ENCODE measurements around the gene LSMEM2. TPM values are rescaled to one million over a fixed set of nuclear protein-coding genes. Genes with fewer than 3 reads are reported as not detected.
A peak's percentile ranks its signal among the peaks of the same experiment; 100 is the strongest.

Gene LSMEM2
- total and polyA plus RNA-seq, 2 of the 8 experiments (the other 6 are each of a cell fraction or from before 2014, with no cell fraction given): 0.58 to 0.68 TPM

GRCh38 chr3:50229490-50229889 is 49.4 kb upstream of the LSMEM2 start:
- DNase-seq (ENCODE audit: low read depth in 1 of 2, low spot score in 2 of 2) (no peak), FAIRE-seq (no peak)
- Histone ChIP-seq H3K79me2 (ENCODE audit: control insufficient read depth in 1 of 2, insufficient read depth in 2 of 2, low read length in 2 of 2) (no peaks in the 10 kb centered on the region), H4K8ac (ENCODE audit: extremely low read depth, insufficient read depth, low read length) (no peak overlapping the region), H2BK12ac (ENCODE audit: low read depth, low read length) (no peak overlapping the region), H3K9me3 (ENCODE audit: insufficient read depth in 2 of 2, low read depth in 1 of 2, low read length in 1 of 2) (no peaks in the 10 kb centered on the region), H2BK5ac (ENCODE audit: low read depth, low read length) (0 out of 2 replicates have a peak overlapping the region, but pooled peaks have one; percentile 46), H3K4me3 (ENCODE audit: extremely low read depth in 1 of 4, insufficient read depth in 2 of 4, low read depth in 3 of 4, low read length in 4 of 4) (no peak overlapping the region), H3K14ac (ENCODE audit: insufficient read length) (no peak overlapping the region), H3K4me1 (replicated peaks in 1 of 4; ENCODE audit: control insufficient read depth in 3 of 4, insufficient read depth in 4 of 4, low read length in 3 of 4) (peaks cover 0 to 20% (median 8%) of the 10 kb centered on the region in 4 experiments; a peak in 6 of 7 replicates), H3K27me3 (replicated peaks in 1 of 4; ENCODE audit: control insufficient read depth in 3 of 4, extremely low read depth in 1 of 4, insufficient read depth in 3 of 4, low read length in 3 of 4) (peaks cover 0 to 3% (median 1%) of the 10 kb centered on the region in 4 experiments; a peak in 4 of 7 replicates), H3K9ac (replicated peaks in 1 of 4; ENCODE audit: extremely low read depth in 1 of 4, low read depth in 3 of 4, low read length in 3 of 4) (no peak overlapping the region), H3K27ac (ENCODE audit: low read depth, low read length) (no peak overlapping the region), H3K4me2 (ENCODE audit: insufficient read depth in 1 of 2, low read depth in 2 of 2, low read length in 2 of 2) (no peak overlapping the region; a peak in 1 of 4 replicates), H2BK20ac (ENCODE audit: low read length) (no peak overlapping the region), H3K4ac (replicated peaks; ENCODE audit: insufficient read length, low read depth, low read length) (no peak overlapping the region), H3K23ac (ENCODE audit: insufficient read length) (no peak overlapping the region), H3K56ac (replicated peaks; ENCODE audit: insufficient read length, low read depth, low read length) (no peak overlapping the region), H3K36me3 (ENCODE audit: control insufficient read depth in 2 of 4, insufficient read depth in 4 of 4, low read length in 3 of 4) (no peaks in the 10 kb centered on the region), H4K91ac (replicated peaks; ENCODE audit: insufficient read length, low read length) (no peak overlapping the region), H4K20me1 (replicated peaks in 1 of 2; ENCODE audit: control insufficient read depth in 1 of 2, insufficient read depth in 2 of 2, low read length in 2 of 2) (peaks cover 0 to 3% of the 10 kb centered on the region in 2 experiments), H2BK15ac (ENCODE audit: low read length) (no peak overlapping the region), H4K5ac (ENCODE audit: insufficient read length, low read depth, low read length) (no peak overlapping the region), H3K23me2 (ENCODE audit: low read depth, low read length) (peaks cover 13% of the 10 kb centered on the region; the same call in 1 of the 2 replicates), H2AFZ (ENCODE audit: low read length) (no peak overlapping the region), H2AK5ac (ENCODE audit: low read depth, low read length) (no peak overlapping the region; the same call in 1 of the 2 replicates), H2BK120ac (replicated peaks; ENCODE audit: low read depth, low read length) (no peak overlapping the region), H3K18ac (ENCODE audit: extremely low read depth, low read length) (no peak overlapping the region; the same call in 1 of the 2 replicates), H3K79me1 (ENCODE audit: low read depth, low read length) (no peaks in the 10 kb centered on the region)
- CTCF ChIA-PET (ENCODE audit: partially characterized antibody): interaction anchor here (1.0 to 48.1 kb wide), 6 partner anchors 12 to 107 kb away, joined by 4 to 2149 read pairs (median 320); partner anchors contain the start of genes GNAI2, GNAT1, LSMEM2 and SEMA3B
- POLR2A ChIA-PET (ENCODE audit: partially characterized antibody): interaction anchor here (1.0 to 6.5 kb wide), 9 partner anchors 8 to 35 kb away, joined by 3 to 41 read pairs (median 11); partner anchors contain the start of gene GNAI2
- 85% methylated on average over 3 of the region's 3 CpGs; no CpG with 5 or more reads in 1 of the 2 experiments for WGBS, 2 experiments (ENCODE audit: extremely low coverage in 1 of 2, insufficient coverage in 1 of 2, insufficient read length in 1 of 2, insufficient replicate concordance in 2 of 2, low coverage in 1 of 2, low lambda C conversion rate in 2 of 2, missing lambda C conversion rate in 1 of 2)
- TF ChIP-seq RAD21 (IDR thresholded peaks at IDR 0.05 in 1 of 2, conservative IDR thresholded peaks at IDR 0.05 in 1 of 2; ENCODE audit: low read depth in 2 of 2, low read length in 2 of 2): no peak
- no peak for TF ChIP-seq MAFK (IDR thresholded peaks at IDR 0.05; ENCODE audit: low read depth, low read length)
- no peak for TF ChIP-seq SRF (IDR thresholded peaks at IDR 0.05; ENCODE audit: low read depth, low read length)
- no peak for TF ChIP-seq EZH2 (IDR thresholded peaks at IDR 0.05; ENCODE audit: low read depth, low read length, severe bottlenecking)
- no peak for TF ChIP-seq KDM4A (IDR thresholded peaks at IDR 0.05; ENCODE audit: low read depth, low read length, severe bottlenecking)
- TF ChIP-seq, protein P1, sequence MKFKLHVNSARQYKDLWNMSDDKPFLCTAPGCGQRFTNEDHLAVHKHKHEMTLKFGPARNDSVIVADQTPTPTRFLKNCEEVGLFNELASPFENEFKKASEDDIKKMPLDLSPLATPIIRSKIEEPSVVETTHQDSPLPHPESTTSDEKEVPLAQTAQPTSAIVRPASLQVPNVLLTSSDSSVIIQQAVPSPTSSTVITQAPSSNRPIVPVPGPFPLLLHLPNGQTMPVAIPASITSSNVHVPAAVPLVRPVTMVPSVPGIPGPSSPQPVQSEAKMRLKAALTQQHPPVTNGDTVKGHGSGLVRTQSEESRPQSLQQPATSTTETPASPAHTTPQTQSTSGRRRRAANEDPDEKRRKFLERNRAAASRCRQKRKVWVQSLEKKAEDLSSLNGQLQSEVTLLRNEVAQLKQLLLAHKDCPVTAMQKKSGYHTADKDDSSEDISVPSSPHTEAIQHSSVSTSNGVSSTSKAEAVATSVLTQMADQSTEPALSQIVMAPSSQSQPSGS (IDR thresholded peaks at IDR 0.05; ENCODE audit: low read length): no peak
- TF ChIP-seq TBP (IDR thresholded peaks at IDR 0.05; ENCODE audit: low read depth, low read length): no peak
- no peak for TF ChIP-seq GTF2F1 (IDR thresholded peaks at IDR 0.05; ENCODE audit: borderline replicate concordance, low read depth, low read length)
- no peak for TF ChIP-seq TCF12 (IDR thresholded peaks at IDR 0.05; ENCODE audit: low read depth, low read length)
- no peak for TF ChIP-seq BACH1 (IDR thresholded peaks at IDR 0.05; ENCODE audit: low read length)
- TF ChIP-seq TEAD4 (IDR thresholded peaks at IDR 0.05; ENCODE audit: low read depth, low read length): no peak
- TF ChIP-seq BCL11A (IDR thresholded peaks at IDR 0.05; ENCODE audit: low read depth in 2 of 2, low read length in 2 of 2): no peak
